HEK293T (cell line): ENCODE measurements around the gene ZMAT3.

Experiments
- CTCF ChIA-PET: fragments of 350-600 bp; formaldehyde crosslinking; extraction: SDS; loops from one replicate; lab custom pipeline; 2021; ENCODE audit warnings: antibody characterized with exemption, inconsistent platforms; lab: Yijun Ruan, JAX
- POLR2A ChIA-PET: fragments of 350-600 bp; formaldehyde crosslinking; extraction: SDS; loops from one replicate; lab custom pipeline; 2020; ENCODE audit warnings: antibody characterized with exemption, inconsistent platforms; lab: Yijun Ruan, JAX
- DNase-seq: peaks from one replicate; pipeline ENCODE4 v3.0.0; 2012; ENCODE audit warnings: mixed read lengths; ENCODE audit errors: extremely low spot score
- ARNT ChIP-seq: fragments of 450-650 bp; IDR thresholded peaks from 2 replicates; pipeline ENCODE4 v1.6.1; 2017; ENCODE audit warnings: mild to moderate bottlenecking
- BHLHE40 ChIP-seq: fragments of 450-650 bp; IDR thresholded peaks from 2 replicates; pipeline ENCODE4 v1.6.1; 2016; ENCODE audit warnings: mild to moderate bottlenecking, moderate library complexity, borderline replicate concordance
- CTBP1 ChIP-seq: fragments of 450-650 bp; IDR thresholded peaks from 2 replicates; pipeline ENCODE4 v1.6.1; 2016; ENCODE audit warnings: borderline replicate concordance
- ELF4 ChIP-seq: fragments of 450-650 bp; IDR thresholded peaks from 2 replicates; pipeline ENCODE4 v1.6.1; 2017; ENCODE audit warnings: antibody characterized with exemption
- FOXA1 ChIP-seq: fragments of 450-650 bp; IDR thresholded peaks from 2 replicates; pipeline ENCODE4 v1.6.1; 2016; ENCODE audit warnings: mild to moderate bottlenecking
- FOXK2 ChIP-seq: fragments of 450-650 bp; IDR thresholded peaks from 2 replicates; pipeline ENCODE4 v1.6.1; 2016; ENCODE audit warnings: mild to moderate bottlenecking
- FOXM1 ChIP-seq: fragments of 450-650 bp; IDR thresholded peaks from 2 replicates; pipeline ENCODE4 v1.6.1; 2017; ENCODE audit warnings: mild to moderate bottlenecking, borderline replicate concordance
- HDGF ChIP-seq: fragments of 450-650 bp; IDR thresholded peaks from 2 replicates; pipeline ENCODE4 v1.6.1; 2017; ENCODE audit warnings: antibody characterized with exemption, borderline replicate concordance
- L3MBTL2 ChIP-seq: fragments of 450-650 bp; conservative IDR thresholded peaks from 2 replicates; pipeline ENCODE4 v1.6.1; 2016; ENCODE audit warnings: mild to moderate bottlenecking
- LEF1 ChIP-seq: fragments of 450-650 bp; IDR thresholded peaks from 2 replicates; pipeline ENCODE4 v1.6.1; 2017; ENCODE audit warnings: mild to moderate bottlenecking, borderline replicate concordance
- NFRKB ChIP-seq: fragments of 450-650 bp; IDR thresholded peaks from 2 replicates; pipeline ENCODE4 v1.6.1; 2016; ENCODE audit warnings: mild to moderate bottlenecking, moderate library complexity
- PKNOX1 ChIP-seq: fragments of 450-650 bp; IDR thresholded peaks from 2 replicates; pipeline ENCODE4 v1.6.1; 2016
- SP1 ChIP-seq: fragments of 450-650 bp; IDR thresholded peaks from 2 replicates; pipeline ENCODE4 v1.6.1; 2017
- SUZ12 ChIP-seq: fragments of 450-650 bp; IDR thresholded peaks from 2 replicates; pipeline ENCODE4 v1.6.1; 2016; ENCODE audit warnings: mild to moderate bottlenecking
- TARDBP ChIP-seq: fragments of 450-650 bp; IDR thresholded peaks from 2 replicates; pipeline ENCODE4 v1.6.1; 2016
- ZNF384 ChIP-seq: fragments of 450-650 bp; IDR thresholded peaks from 2 replicates; pipeline ENCODE4 v1.6.1; 2016

ZMAT3 gene

GRCh38 chr3:179100652-179101051 lies 29.0 kb upstream of the ZMAT3 start:
- TF ChIP-seq FOXK2 = no peak
- no peak for TF ChIP-seq CTBP1
- TF ChIP-seq SP1 = no peak
- no peak for TF ChIP-seq SUZ12
- TF ChIP-seq ZNF384 = no peak
- no peak for TF ChIP-seq FOXM1
- no peak for TF ChIP-seq BHLHE40
- TF ChIP-seq ARNT = no peak
- no peak for TF ChIP-seq NFRKB
- TF ChIP-seq LEF1 = no peak
- TF ChIP-seq PKNOX1 = no peak
- TF ChIP-seq HDGF = no peak
- no peak for TF ChIP-seq TARDBP
- TF ChIP-seq L3MBTL2 = no peak
- no peak for TF ChIP-seq FOXA1
- DNase-seq = no peak
- POLR2A ChIA-PET = no interaction called here
- CTCF ChIA-PET = no interaction called here

- TF ChIP-seq HDGF (no peak), BHLHE40 (no peak), ARNT (no peak), L3MBTL2 (no peak), TARDBP (no peak), CTBP1 (no peak), FOXA1 (no peak), NFRKB (no peak), SP1 (no peak), LEF1 (no peak), FOXM1 (no peak), ELF4 (no peak), PKNOX1 (no peak), FOXK2 (no peak), SUZ12 (no peak), ZNF384 (no peak)
- CTCF ChIA-PET = interaction anchor here (0.7 kb wide), 1 partner anchor 77 kb away, joined by 3 read pairs; no protein-coding TSS in a partner anchor
- no peak for DNase-seq
- POLR2A ChIA-PET = no interaction called here
These were observed 26.9 kb upstream of the ZMAT3 start for GRCh38 chr3:179098388-179099077.

- no peak for DNase-seq
- no peak for TF ChIP-seq LEF1
- TF ChIP-seq FOXA1 = no peak
- TF ChIP-seq BHLHE40 = no peak
- TF ChIP-seq L3MBTL2 = no peak
- TF ChIP-seq HDGF = no peak
- no peak for TF ChIP-seq SUZ12
- TF ChIP-seq CTBP1 = no peak
- TF ChIP-seq ARNT = no peak
- no peak for TF ChIP-seq SP1
- no peak for TF ChIP-seq NFRKB
- no peak for TF ChIP-seq PKNOX1
- no peak for TF ChIP-seq FOXK2
- TF ChIP-seq ZNF384 = no peak
- no peak for TF ChIP-seq TARDBP
- no peak for TF ChIP-seq ELF4
- POLR2A ChIA-PET = no interaction called here
- CTCF ChIA-PET = no interaction called here
These were observed 22.2 kb upstream of the ZMAT3 start for GRCh38 chr3:179093807-179094206.

- ChIA-PET CTCF (no interaction called here), POLR2A (no interaction called here)
- no peak for TF ChIP-seq SP1
- no peak for TF ChIP-seq BHLHE40
- no peak for TF ChIP-seq SUZ12
- TF ChIP-seq CTBP1 = no peak
- TF ChIP-seq ARNT = no peak
- no peak for TF ChIP-seq L3MBTL2
- no peak for TF ChIP-seq TARDBP
- TF ChIP-seq LEF1 = no peak
- no peak for TF ChIP-seq PKNOX1
- TF ChIP-seq HDGF = no peak
- TF ChIP-seq FOXA1 = no peak
- no peak for TF ChIP-seq FOXM1
- no peak for TF ChIP-seq NFRKB
- no peak for TF ChIP-seq ZNF384
- no peak for TF ChIP-seq FOXK2
- no peak for TF ChIP-seq ELF4
- DNase-seq = no peak
These were observed 19.5 kb upstream of the ZMAT3 start for GRCh38 chr3:179091113-179091512.

GRCh38 chr3:179088306-179088705 lies 16.7 kb upstream of the ZMAT3 start:
- TF ChIP-seq SP1 = no peak
- DNase-seq = no peak
- CTCF ChIA-PET = no interaction called here
- POLR2A ChIA-PET = no interaction called here

GRCh38 chr3:179083977-179084376 lies 12.4 kb upstream of the ZMAT3 start:
- DNase-seq = no peak
- TF ChIP-seq TARDBP (no peak), BHLHE40 (no peak), HDGF (no peak), FOXA1 (no peak), PKNOX1 (no peak), LEF1 (no peak), FOXK2 (no peak), FOXM1 (no peak), ARNT (no peak), NFRKB (no peak), ELF4 (no peak), SP1 (no peak), L3MBTL2 (no peak), SUZ12 (no peak), ZNF384 (no peak), CTBP1 (no peak)
- ChIA-PET POLR2A (no interaction called here), CTCF (no interaction called here)
